BLaER1 treated with 17β-estradiol and CSF1 and Interleukin-3, amounts not matched to agents 10 nM and 100 nM (cell line): ENCODE measurements around the gene STK17A.

Experiments used
- H3K27ac ChIP-seq, 11 experiments: shearing (Covaris generic); formaldehyde crosslinking; 2 replicates each; pipeline ENCODE4 v1.8.1; 2022
- H3K27me3 ChIP-seq, 11 experiments: shearing (Covaris generic); formaldehyde crosslinking; 2 replicates each; pipeline ENCODE4 v1.8.1; 2022
- H3K36me3 ChIP-seq, 11 experiments: shearing (Covaris generic); formaldehyde crosslinking; 2 replicates each; pipeline ENCODE4 v1.8.1; 2022
- H3K4me1 ChIP-seq, 10 experiments: shearing (Covaris generic); formaldehyde crosslinking; 2 replicates each; pipeline ENCODE4 v1.8.1; 2022
- H3K4me2 ChIP-seq, 11 experiments: shearing (Covaris generic); formaldehyde crosslinking; 2 replicates each; pipeline ENCODE4 v1.8.1; 2022
- H3K4me3 ChIP-seq, 10 experiments: shearing (Covaris generic); formaldehyde crosslinking; 2 replicates each; pipeline ENCODE4 v1.8.1; 2022
- H3K9ac ChIP-seq, 11 experiments: shearing (Covaris generic); formaldehyde crosslinking; 2 replicates each; pipeline ENCODE4 v1.8.1; 2022
- H3K9me3 ChIP-seq, 11 experiments: shearing (Covaris generic); formaldehyde crosslinking; replicated peaks in 1 of 11; 2 replicates each; pipeline ENCODE4 v1.8.1; 2022
- H4K20me1 ChIP-seq, 11 experiments: shearing (Covaris generic); formaldehyde crosslinking; 2 replicates each; pipeline ENCODE4 v1.8.1; 2022
- Cebpa-rat ChIP-seq, 11 experiments: shearing (Covaris generic); IDR thresholded peaks; 2 replicates each; pipeline ENCODE4 v1.8.1; 2022

STK17A gene

GRCh38 chr7:43600056-43600455 lies 17.1 kb downstream of the STK17A start:
- H4K20me1 ChIP-seq, result peaks cover 0 to 72% (median 26%) of the 10 kb centered on the region in 11 experiments; a peak in 11 of 22 replicates

DNA sequence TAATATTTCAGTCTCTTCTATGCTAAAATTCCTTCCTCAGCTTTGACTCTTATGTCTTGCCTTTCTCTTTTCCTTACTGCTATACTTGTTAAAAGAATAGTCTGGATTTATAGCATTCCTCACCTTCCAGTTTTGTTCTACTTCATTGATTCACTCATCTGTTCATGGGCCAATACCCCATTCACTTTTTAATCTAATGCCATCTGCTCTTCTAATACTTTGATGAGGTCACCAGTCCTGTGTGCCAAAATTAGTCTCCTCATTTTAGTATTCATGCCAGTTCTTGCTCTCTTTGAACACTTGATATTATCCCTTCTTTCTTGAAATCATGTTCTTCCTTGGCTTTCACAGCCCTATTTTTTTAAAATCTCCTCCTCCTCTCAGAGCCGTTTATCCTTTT lies 19.3 kb downstream of the STK17A start:
- Histone ChIP-seq H3K27me3 (no peaks in the 10 kb centered on the region), H3K9ac (no peak overlapping the region), H3K27ac (no peak overlapping the region), H3K9me3 (no peaks in the 10 kb centered on the region), H3K36me3 (peaks cover 29 to 83% (median 50%) of the 10 kb centered on the region in 11 experiments), H3K4me1 (no peaks in the 10 kb centered on the region; a peak in 1 of 20 replicates), H4K20me1 (peaks cover 0 to 66% (median 16%) of the 10 kb centered on the region in 11 experiments; a peak in 12 of 22 replicates), H3K4me3 (no peak overlapping the region), H3K4me2 (no peak overlapping the region)
- TF ChIP-seq Cebpa-rat (IDR thresholded peaks at IDR 0.05), result no peak

More at GRCh38 chr7:43600056-43600455, 17.1 kb downstream of the STK17A start:
- no peak overlapping the region for H3K9ac ChIP-seq
- H3K9me3 ChIP-seq, result no peaks in the 10 kb centered on the region
- no peaks in the 10 kb centered on the region; a peak in 1 of 20 replicates for H3K4me1 ChIP-seq
- H3K27ac ChIP-seq, result no peak overlapping the region
- no peaks in the 10 kb centered on the region for H3K27me3 ChIP-seq
- no peak overlapping the region for H3K4me3 ChIP-seq
- peaks cover 40 to 89% (median 63%) of the 10 kb centered on the region in 11 experiments for H3K36me3 ChIP-seq
- H3K4me2 ChIP-seq, result no peak overlapping the region
- no peak for TF ChIP-seq Cebpa-rat (IDR thresholded peaks at IDR 0.05)

GRCh38 chr7:43604251-43604650 lies 21.3 kb downstream of the STK17A start:
- no peak for TF ChIP-seq Cebpa-rat (IDR thresholded peaks at IDR 0.05)
- H3K4me1 ChIP-seq, result no peaks in the 10 kb centered on the region; a peak in 1 of 20 replicates

DNA sequence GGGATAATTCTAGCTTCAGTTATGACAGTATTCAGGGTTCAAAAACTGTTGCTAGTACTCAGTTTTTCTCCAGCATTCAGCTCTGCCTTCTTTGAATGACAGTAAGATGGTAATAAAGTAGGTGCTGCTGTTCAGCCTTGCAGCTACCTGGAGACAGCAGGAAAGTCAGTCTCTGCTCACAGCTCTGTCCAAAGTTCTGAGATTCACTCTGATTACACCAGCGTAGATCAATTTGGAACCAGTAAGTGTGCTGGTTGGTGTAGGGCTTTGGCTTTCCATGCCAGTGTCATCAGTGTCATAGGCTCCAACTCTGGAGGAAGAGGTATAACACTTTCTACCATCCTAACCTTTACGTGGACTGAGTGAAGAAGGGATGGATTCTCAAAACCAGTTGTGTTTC lies 26.2 kb downstream of the STK17A start:
- no peak overlapping the region for H3K27ac ChIP-seq
- H3K9me3 ChIP-seq, result no peaks in the 10 kb centered on the region
- no peak overlapping the region for H3K4me2 ChIP-seq
- no peaks in the 10 kb centered on the region for H3K4me1 ChIP-seq
- H3K27me3 ChIP-seq, result no peaks in the 10 kb centered on the region
- no peak overlapping the region for H3K9ac ChIP-seq
- peaks cover 0 to 52% (median 6%) of the 10 kb centered on the region in 11 experiments; a peak in 10 of 22 replicates for H4K20me1 ChIP-seq
- no peak for TF ChIP-seq Cebpa-rat (IDR thresholded peaks at IDR 0.05)
- no peak overlapping the region for H3K4me3 ChIP-seq
- peaks cover 46 to 87% (median 66%) of the 10 kb centered on the region in 11 experiments for H3K36me3 ChIP-seq

More at GRCh38 chr7:43604251-43604650, 21.3 kb downstream of the STK17A start:
- Histone ChIP-seq H3K27ac (no peak overlapping the region), H3K36me3 (peaks cover 19 to 83% (median 48%) of the 10 kb centered on the region in 11 experiments), H3K9me3 (no peaks in the 10 kb centered on the region), H3K4me2 (no peak overlapping the region), H4K20me1 (peaks cover 0 to 70% (median 16%) of the 10 kb centered on the region in 11 experiments; a peak in 10 of 22 replicates), H3K9ac (no peak overlapping the region), H3K4me3 (no peak overlapping the region), H3K27me3 (no peaks in the 10 kb centered on the region)

GRCh38 chr7:43612128-43612527 lies 29.2 kb downstream of the STK17A start:
- Histone ChIP-seq H3K4me3 (no peak overlapping the region), H3K36me3 (peaks cover 68 to 100% (median 79%) of the 10 kb centered on the region in 11 experiments), H3K4me2 (no peak overlapping the region), H3K4me1 (no peaks in the 10 kb centered on the region), H4K20me1 (peaks cover 0 to 47% (median 0%) of the 10 kb centered on the region in 11 experiments; a peak in 4 of 22 replicates), H3K27ac (no peak overlapping the region), H3K27me3 (no peaks in the 10 kb centered on the region), H3K9me3 (0 out of 22 replicates have a peak, but pooled peaks cover 0 to 5% (median 0%) of the 10 kb centered on the region in 11 experiments), H3K9ac (no peak overlapping the region)
- TF ChIP-seq Cebpa-rat (IDR thresholded peaks at IDR 0.05), result no peak

GRCh38 chr7:43612599-43613589 lies 30.0 kb downstream of the STK17A start:
- Histone ChIP-seq H3K36me3 (peaks cover 72 to 100% (median 81%) of the 10 kb centered on the region in 11 experiments), H3K9me3 (0 out of 22 replicates have a peak, but pooled peaks cover 0 to 5% (median 0%) of the 10 kb centered on the region in 11 experiments), H3K4me3 (no peak overlapping the region), H3K4me2 (no peak overlapping the region), H3K27me3 (no peaks in the 10 kb centered on the region), H3K4me1 (no peaks in the 10 kb centered on the region), H3K9ac (no peak overlapping the region), H3K27ac (no peak overlapping the region), H4K20me1 (peaks cover 0 to 53% (median 0%) of the 10 kb centered on the region in 11 experiments; a peak in 4 of 22 replicates)
- TF ChIP-seq Cebpa-rat (IDR thresholded peaks at IDR 0.05), result no peak

- H3K4me1 ChIP-seq, result no peaks in the 10 kb centered on the region
- 0 out of 22 replicates have a peak, but pooled peaks cover 0 to 5% (median 0%) of the 10 kb centered on the region in 11 experiments for H3K9me3 ChIP-seq
- no peak overlapping the region for H3K9ac ChIP-seq
- H3K36me3 ChIP-seq, result peaks cover 68 to 100% (median 83%) of the 10 kb centered on the region in 11 experiments
- no peak overlapping the region for H3K4me3 ChIP-seq
- no peak overlapping the region for H3K27ac ChIP-seq
- H3K4me2 ChIP-seq, result no peak overlapping the region
- no peak for TF ChIP-seq Cebpa-rat (IDR thresholded peaks at IDR 0.05)
- H3K27me3 ChIP-seq, result no peaks in the 10 kb centered on the region
- peaks cover 0 to 56% (median 0%) of the 10 kb centered on the region in 11 experiments; a peak in 4 of 22 replicates for H4K20me1 ChIP-seq
Observed at GRCh38 chr7:43615558-43616145, 32.7 kb downstream of the STK17A start.

- no peaks in the 10 kb centered on the region for H3K27me3 ChIP-seq
- peaks cover 0 to 5% (median 4%) of the 10 kb centered on the region in 10 experiments; a peak in 11 of 20 replicates for H3K4me1 ChIP-seq
- no peak for TF ChIP-seq Cebpa-rat (IDR thresholded peaks at IDR 0.05)
- H3K27ac ChIP-seq, result no peak overlapping the region
- peaks cover 66 to 100% (median 84%) of the 10 kb centered on the region in 11 experiments for H3K36me3 ChIP-seq
- H4K20me1 ChIP-seq, result peaks cover 0 to 64% (median 0%) of the 10 kb centered on the region in 11 experiments; a peak in 4 of 22 replicates
- H3K4me3 ChIP-seq, result no peak overlapping the region
- H3K4me2 ChIP-seq, result no peak overlapping the region
- 0 out of 22 replicates have a peak, but pooled peaks cover 0 to 5% (median 0%) of the 10 kb centered on the region in 11 experiments for H3K9me3 ChIP-seq
- H3K9ac ChIP-seq, result no peak overlapping the region
Observed at GRCh38 chr7:43616977-43617376, 34.1 kb downstream of the STK17A start.
